GM23338 (cell line): ENCODE results near the gene DUSP18. TPM values are rescaled to one million over a fixed set of nuclear protein-coding genes. Genes with fewer than 3 reads are reported as not detected.

Experiments
- ATAC-seq: fragments of 200-7000 bp; cut with Tn5 transposase; 3 replicates; pipeline ENCODE4 v1.9.1; 2020
- DNase-seq: peaks from one replicate; pipeline ENCODE4 v3.0.0-alpha.2; 2015; ENCODE audit warnings: low spot score
- H2AFZ ChIP-seq: fragments of 200-600 bp; sonication (generic); 2 replicates; pipeline ENCODE4 v1.8.0; 2016; ENCODE audit warnings: antibody characterized with exemption, mild to moderate bottlenecking, moderate library complexity
- H3F3A ChIP-seq: fragments of 200-600 bp; sonication (generic); replicated peaks from 2 replicates; pipeline ENCODE4 v1.8.0; 2017; ENCODE audit warnings: antibody characterized with exemption, mixed run types, low read depth
- H3K27ac ChIP-seq: fragments of 200-600 bp; sonication (generic); 2 replicates; pipeline ENCODE4 v1.6.1; 2016; ENCODE audit warnings: low read depth
- H3K27me3 ChIP-seq: fragments of 200-600 bp; sonication (generic); 2 replicates; pipeline ENCODE4 v1.8.0; 2016; ENCODE audit warnings: mild to moderate bottlenecking, mixed run types, moderate library complexity; ENCODE audit not compliant: insufficient read depth
- H3K36me3 ChIP-seq: fragments of 200-600 bp; sonication (generic); 2 replicates; pipeline ENCODE4 v1.8.0; 2016; ENCODE audit warnings: mild to moderate bottlenecking; ENCODE audit not compliant: insufficient read depth
- H3K4me1 ChIP-seq: fragments of 200-600 bp; sonication (generic); 2 replicates; pipeline ENCODE4 v1.8.0; 2016; ENCODE audit warnings: mild to moderate bottlenecking, moderate library complexity; ENCODE audit not compliant: insufficient read depth
- H3K4me2 ChIP-seq: fragments of 200-600 bp; sonication (generic); 2 replicates; pipeline ENCODE4 v1.7.1; 2017; ENCODE audit warnings: mixed run types
- H3K4me3 ChIP-seq: fragments of 200-600 bp; sonication (generic); 2 replicates; pipeline ENCODE4 v1.6.1; 2016; ENCODE audit warnings: mixed run types
- H3K79me2 ChIP-seq: fragments of 200-600 bp; sonication (generic); replicated peaks from 2 replicates; pipeline ENCODE4 v1.8.0; 2017; ENCODE audit warnings: mild to moderate bottlenecking; ENCODE audit not compliant: insufficient read depth
- H3K9me2 ChIP-seq: fragments of 200-600 bp; sonication (generic); 2 replicates; pipeline ENCODE4 v1.8.0; 2017; ENCODE audit not compliant: insufficient read depth
- H4K20me1 ChIP-seq: fragments of 200-600 bp; sonication (generic); replicated peaks from 2 replicates; pipeline ENCODE4 v1.8.0; 2017; ENCODE audit warnings: mild to moderate bottlenecking; ENCODE audit not compliant: insufficient read depth
- H3K27ac Mint-ChIP-seq: 2 replicates; pipeline ENCODE4 v1.8.0; 2020; ENCODE audit warnings: inconsistent platforms, mild to moderate bottlenecking, moderate library complexity, mixed read lengths
- H3K27me3 Mint-ChIP-seq: 3 replicates; pipeline ENCODE4 v1.8.0; 2022; ENCODE audit warnings: low read depth, mild to moderate bottlenecking, moderate library complexity, mixed read lengths, inconsistent platforms; ENCODE audit not compliant: insufficient read depth, poor library complexity
- H3K36me3 Mint-ChIP-seq: 3 replicates; pipeline ENCODE4 v1.8.0; 2021; ENCODE audit warnings: low read depth, mild to moderate bottlenecking, inconsistent platforms, moderate library complexity, mixed read lengths
- H3K4me1 Mint-ChIP-seq: 3 replicates; pipeline ENCODE4 v1.8.0; 2020; ENCODE audit warnings: mild to moderate bottlenecking, inconsistent platforms, mixed read lengths
- H3K4me3 Mint-ChIP-seq: 3 replicates; pipeline ENCODE4 v1.8.0; 2021; ENCODE audit warnings: moderate library complexity, mild to moderate bottlenecking, inconsistent platforms, mixed read lengths
- H3K9me3 Mint-ChIP-seq: 3 replicates; pipeline ENCODE4 v1.8.0; 2020; ENCODE audit warnings: moderate library complexity, mild to moderate bottlenecking, inconsistent platforms, mixed read lengths
- CREB1 ChIP-seq: fragments of 250-450 bp; sonication (Bioruptor Pico); IDR thresholded peaks from 2 replicates; pipeline ENCODE4 v1.5.0; 2020; ENCODE audit warnings: low read depth, mild to moderate bottlenecking, moderate library complexity
- CTCF ChIP-seq, 2 experiments: fragments of 200-600 bp in 1 of 2; sonication (generic) in 1 of 2; conservative IDR thresholded peaks; 2 replicates each; pipeline versions ENCODE4 v1.5.1 to v1.6.1; 2016 to 2017; ENCODE audit warnings: antibody characterized with exemption in 2 of 2, low read depth in 2 of 2, mild to moderate bottlenecking in 2 of 2, moderate library complexity in 1 of 2
- ETS1 ChIP-seq: IDR thresholded peaks from 2 replicates; pipeline ENCODE4 v1.6.1; 2016; ENCODE audit warnings: antibody characterized with exemption
- EZH2 ChIP-seq: fragments of 200-600 bp; sonication (generic); IDR thresholded peaks from one replicate; pipeline ENCODE4 v1.8.0; 2017; ENCODE audit warnings: antibody characterized with exemption, mild to moderate bottlenecking, low read depth; ENCODE audit not compliant: unreplicated experiment
- EZH2phosphoT487 ChIP-seq: fragments of 200-600 bp; sonication (generic); IDR thresholded peaks from one replicate; pipeline ENCODE4 v1.8.1; 2018; ENCODE audit warnings: antibody characterized with exemption; ENCODE audit not compliant: unreplicated experiment
- JUNB ChIP-seq: IDR thresholded peaks from one replicate; pipeline ENCODE4 v1.6.1; 2016; ENCODE audit warnings: antibody characterized with exemption; ENCODE audit not compliant: unreplicated experiment
- NANOG ChIP-seq: IDR thresholded peaks from 2 replicates; pipeline ENCODE4 v1.6.1; 2016; ENCODE audit warnings: antibody characterized with exemption, borderline replicate concordance
- POLR2AphosphoS5 ChIP-seq: IDR thresholded peaks from 2 replicates; pipeline ENCODE4 v1.6.1; 2016; ENCODE audit warnings: antibody characterized with exemption, low read depth
- STAT1 ChIP-seq: IDR thresholded peaks from one replicate; pipeline ENCODE4 v1.6.1; 2016; ENCODE audit warnings: antibody characterized with exemption; ENCODE audit not compliant: unreplicated experiment
- ZNF114 ChIP-seq: fragments of 250-450 bp; sonication (Bioruptor Pico); IDR thresholded peaks from 2 replicates; pipeline ENCODE4 v1.5.0; 2020; ENCODE audit warnings: mild to moderate bottlenecking, moderate library complexity
- ZNF331 ChIP-seq: fragments of 250-450 bp; sonication (Bioruptor Pico); IDR thresholded peaks from 2 replicates; pipeline ENCODE4 v1.5.0; 2020; ENCODE audit warnings: low read depth, mild to moderate bottlenecking, moderate library complexity
- ZNF462 ChIP-seq: fragments of 250-450 bp; sonication (Bioruptor Pico); IDR thresholded peaks from 2 replicates; pipeline ENCODE4 v1.5.0; 2020; ENCODE audit warnings: mild to moderate bottlenecking, moderate library complexity
- polyA plus RNA-seq: library from polyadenylated mRNA; unstranded; fragments of >200 nt; fragmentation: Nextera tagmentation; extraction: Ambion mirVana; gene quantifications from 2 replicates; pipeline ENCODE4 v1.2.1, GENCODE V29; 2016
- total RNA-seq: library from RNA; depleted of rRNA; stranded (reverse); fragments of >200 nt; shearing (Covaris generic); gene quantifications from 2 replicates; pipeline ENCODE4 v1.2.3, GENCODE V29; 2014
- TF ChIP-seq, protein P1 (sequence below): IDR thresholded peaks from one replicate; pipeline ENCODE4 v1.6.1; 2018; ENCODE audit warnings: antibody characterized with exemption; ENCODE audit not compliant: unreplicated experiment

DUSP18 gene
- total and polyA plus RNA-seq, 2 experiments from 2014 or later: 2.2 to 2.7 TPM

DNA sequence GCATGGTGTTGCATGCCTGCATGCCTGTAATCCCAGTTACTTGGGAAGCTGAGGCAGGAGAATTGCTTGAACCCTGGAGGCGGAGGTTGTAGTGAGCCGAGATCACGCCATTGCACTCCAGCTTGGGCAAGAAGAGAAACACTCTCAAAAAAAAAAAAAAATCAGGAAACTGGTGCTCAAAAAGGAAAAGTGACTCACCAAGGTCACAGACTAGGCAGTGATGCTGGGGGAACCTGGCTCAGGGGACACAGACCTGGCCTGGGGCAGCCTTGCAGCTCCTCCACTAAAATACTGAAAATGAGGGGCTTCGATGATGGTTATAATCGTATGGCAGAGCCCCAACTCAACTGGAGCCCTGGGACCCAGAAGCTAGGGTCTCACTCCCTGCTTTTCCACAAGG lies 40.2 kb downstream of the DUSP18 start:
- H3K79me2 ChIP-seq: no peaks in the 10 kb centered on the region
- H3K36me3 Mint-ChIP-seq: peaks cover 36% of the 10 kb centered on the region

More for the DNA sequence above, 40.2 kb downstream of the DUSP18 start:
- H3K27me3 ChIP-seq: no peaks in the 10 kb centered on the region
- Mint-ChIP-seq H3K4me3 (no peak overlapping the region), H3K4me1 (peaks cover 4% of the 10 kb centered on the region; the same call in 2 of the 3 replicates), H3K27me3 (peaks cover 19% of the 10 kb centered on the region), H3K9me3 (peaks cover 11% of the 10 kb centered on the region), H3K27ac (no peak overlapping the region)
- H3K4me3 ChIP-seq: no peak overlapping the region
- H3F3A ChIP-seq: no peaks in the 10 kb centered on the region
- no peak overlapping the region for H2AFZ ChIP-seq
- ATAC-seq (no peak), DNase-seq (no peak)
- H3K4me2 ChIP-seq: no peak overlapping the region
- no peak for TF ChIP-seq ZNF331 (CRISPR knock-in tag)
- TF ChIP-seq CREB1 (CRISPR knock-in tag): no peak
- no peak for TF ChIP-seq ETS1
- TF ChIP-seq CTCF (conservative IDR thresholded peaks at IDR 0.05; ENCODE audit: low read depth in 2 of 2): no peak
- no peak for TF ChIP-seq STAT1
- TF ChIP-seq ZNF462 (CRISPR knock-in tag): no peak
- no peak for TF ChIP-seq EZH2
- TF ChIP-seq ZNF114: no peak
- TF ChIP-seq, protein P1, sequence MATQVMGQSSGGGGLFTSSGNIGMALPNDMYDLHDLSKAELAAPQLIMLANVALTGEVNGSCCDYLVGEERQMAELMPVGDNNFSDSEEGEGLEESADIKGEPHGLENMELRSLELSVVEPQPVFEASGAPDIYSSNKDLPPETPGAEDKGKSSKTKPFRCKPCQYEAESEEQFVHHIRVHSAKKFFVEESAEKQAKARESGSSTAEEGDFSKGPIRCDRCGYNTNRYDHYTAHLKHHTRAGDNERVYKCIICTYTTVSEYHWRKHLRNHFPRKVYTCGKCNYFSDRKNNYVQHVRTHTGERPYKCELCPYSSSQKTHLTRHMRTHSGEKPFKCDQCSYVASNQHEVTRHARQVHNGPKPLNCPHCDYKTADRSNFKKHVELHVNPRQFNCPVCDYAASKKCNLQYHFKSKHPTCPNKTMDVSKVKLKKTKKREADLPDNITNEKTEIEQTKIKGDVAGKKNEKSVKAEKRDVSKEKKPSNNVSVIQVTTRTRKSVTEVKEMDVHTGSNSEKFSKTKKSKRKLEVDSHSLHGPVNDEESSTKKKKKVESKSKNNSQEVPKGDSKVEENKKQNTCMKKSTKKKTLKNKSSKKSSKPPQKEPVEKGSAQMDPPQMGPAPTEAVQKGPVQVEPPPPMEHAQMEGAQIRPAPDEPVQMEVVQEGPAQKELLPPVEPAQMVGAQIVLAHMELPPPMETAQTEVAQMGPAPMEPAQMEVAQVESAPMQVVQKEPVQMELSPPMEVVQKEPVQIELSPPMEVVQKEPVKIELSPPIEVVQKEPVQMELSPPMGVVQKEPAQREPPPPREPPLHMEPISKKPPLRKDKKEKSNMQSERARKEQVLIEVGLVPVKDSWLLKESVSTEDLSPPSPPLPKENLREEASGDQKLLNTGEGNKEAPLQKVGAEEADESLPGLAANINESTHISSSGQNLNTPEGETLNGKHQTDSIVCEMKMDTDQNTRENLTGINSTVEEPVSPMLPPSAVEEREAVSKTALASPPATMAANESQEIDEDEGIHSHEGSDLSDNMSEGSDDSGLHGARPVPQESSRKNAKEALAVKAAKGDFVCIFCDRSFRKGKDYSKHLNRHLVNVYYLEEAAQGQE: no peak
- TF ChIP-seq NANOG: no peak
- TF ChIP-seq EZH2phosphoT487: no peak
- TF ChIP-seq JUNB: no peak
- no peak for TF ChIP-seq POLR2AphosphoS5
- no peaks in the 10 kb centered on the region for H3K4me1 ChIP-seq
- no peak overlapping the region for H3K27ac ChIP-seq
- H4K20me1 ChIP-seq: no peaks in the 10 kb centered on the region
- H3K36me3 ChIP-seq: peaks cover 3% of the 10 kb centered on the region; the same call in 1 of the 2 replicates
- no peaks in the 10 kb centered on the region for H3K9me2 ChIP-seq
